GM12878 (cell line): ENCODE data around the gene NUBPL. TPM values are rescaled to one million over a fixed set of nuclear protein-coding genes. Genes with fewer than 3 reads are reported as not detected.

ENCODE experiments used
- ATAC-seq: fragments of 200-7000 bp; cut with Tn5 transposase; 3 replicates; pipeline ENCODE4 v1.9.1; 2020; ENCODE audit warnings: mild to moderate bottlenecking, moderate library complexity
- BruUV-seq: library from RNA; stranded (reverse); fragments of 400-500 nt; replicated peaks from 2 replicates; lab custom pipeline; 2021; lab: Mats Ljungman, UMichigan
- CTCF ChIA-PET: fragments of 300-600 bp; sonication (Branson Sonifier 250); formaldehyde crosslinking; extraction: SDS; loops from one replicate; lab custom pipeline; 2021; ENCODE audit warnings: inconsistent platforms; lab: Yijun Ruan, JAX
- POLR2A ChIA-PET: fragments of 350-600 bp; formaldehyde crosslinking; extraction: SDS; loops from one replicate; lab custom pipeline; 2021; ENCODE audit warnings: inconsistent platforms; lab: Charles Lee
- RAD21 ChIA-PET: fragments of 300-600 bp; sonication (Branson Sonifier 250); formaldehyde crosslinking; loops from one replicate; lab custom pipeline; 2023; ENCODE audit warnings: antibody characterized with exemption; ENCODE audit not compliant: unreplicated experiment; lab: Charles Lee
- SMC1A ChIA-PET: fragments of 300-600 bp; sonication (Branson Sonifier 250); formaldehyde crosslinking; loops from one replicate; lab custom pipeline; 2023; ENCODE audit not compliant: unreplicated experiment, uncharacterized antibody; lab: Charles Lee
- DNase-seq: peaks from one replicate; pipeline ENCODE4 v3.0.0-alpha.2; 2011; ENCODE audit warnings: low read depth, low spot score
- FAIRE-seq: peaks from 3 replicates; lab custom pipeline; 2011; peaks lifted over from hg19 to GRCh38; lab: Jason Lieb, UNC
- H2AFZ ChIP-seq: 2 replicates; pipeline ENCODE4 v1.6.0; 2011; ENCODE audit warnings: low read depth, low read length, control low read depth; ENCODE audit not compliant: control insufficient read depth
- H3K27ac ChIP-seq: 2 replicates; pipeline ENCODE4 v1.5.1; 2011; ENCODE audit warnings: control low read depth; ENCODE audit not compliant: control insufficient read depth, insufficient read depth
- H3K27me3 ChIP-seq, 2 experiments: replicated peaks in 1 of 2; 2 replicates each; pipeline versions ENCODE4 v1.6.0 to v1.6.1; 2011; ENCODE audit warnings: low read length in 1 of 2; ENCODE audit not compliant: control insufficient read depth in 2 of 2, insufficient read depth in 2 of 2
- H3K36me3 ChIP-seq, 2 experiments: 2 replicates each; pipeline ENCODE4 v1.5.1; 2011; ENCODE audit warnings: low read length in 1 of 2; ENCODE audit not compliant: control insufficient read depth in 2 of 2, insufficient read depth in 2 of 2
- H3K4me1 ChIP-seq: 2 replicates; pipeline ENCODE4 v1.6.1; 2011; ENCODE audit warnings: mild to moderate bottlenecking, low read length, moderate library complexity, mixed read lengths; ENCODE audit not compliant: control insufficient read depth, insufficient read depth
- H3K4me2 ChIP-seq: 2 replicates; pipeline ENCODE4 v1.6.0; 2011; ENCODE audit warnings: control low read depth; ENCODE audit not compliant: control insufficient read depth, insufficient read depth
- H3K4me3 ChIP-seq: fragments of 200-600 bp; sonication (generic); 2 replicates; pipeline ENCODE4 v1.5.1; 2016
- H3K79me2 ChIP-seq: 2 replicates; pipeline ENCODE4 v1.6.0; 2011; ENCODE audit warnings: low read length; ENCODE audit not compliant: control insufficient read depth, insufficient read depth
- H3K9ac ChIP-seq: 2 replicates; pipeline ENCODE4 v1.8.0; 2011; ENCODE audit warnings: low read length, control low read depth, mixed read lengths; ENCODE audit not compliant: control insufficient read depth, insufficient read depth
- H3K9me3 ChIP-seq: replicated peaks from 3 replicates; pipeline ENCODE4 v1.5.1; 2011; ENCODE audit warnings: mild to moderate bottlenecking, low read length; ENCODE audit not compliant: control insufficient read depth, insufficient read depth
- H4K20me1 ChIP-seq: 2 replicates; pipeline ENCODE4 v1.6.0; 2011; ENCODE audit not compliant: control insufficient read depth, insufficient read depth
- ATF3 ChIP-seq: IDR thresholded peaks from 2 replicates; pipeline ENCODE4 v1.6.1; 2011; ENCODE audit warnings: low read depth, mild to moderate bottlenecking, low read length, moderate library complexity, borderline replicate concordance; ENCODE audit errors: extremely low read depth
- BHLHE40 ChIP-seq, 2 experiments: fragments of 450-650 bp in 1 of 2; IDR thresholded peaks; 2 replicates each; pipeline ENCODE4 v1.6.1; 2011 to 2017; ENCODE audit warnings: low read depth in 2 of 2, borderline replicate concordance in 1 of 2, improper control_type of control experiment in 1 of 2, low read length in 1 of 2, mild to moderate bottlenecking in 1 of 2
- BMI1 ChIP-seq: fragments of 450-650 bp; IDR thresholded peaks from 2 replicates; pipeline ENCODE4 v1.6.1; 2016; ENCODE audit warnings: mild to moderate bottlenecking, moderate library complexity, borderline replicate concordance
- CBFB ChIP-seq: IDR thresholded peaks from 2 replicates; pipeline ENCODE4 v1.6.1; 2016; ENCODE audit warnings: antibody characterized with exemption, low read depth
- CREM ChIP-seq: IDR thresholded peaks from 2 replicates; pipeline ENCODE4 v1.6.1; 2014; ENCODE audit warnings: antibody characterized with exemption, low read depth
- E4F1 ChIP-seq: fragments of 450-650 bp; IDR thresholded peaks from 2 replicates; pipeline ENCODE4 v1.6.1; 2018; ENCODE audit warnings: borderline replicate concordance, mild to moderate bottlenecking; ENCODE audit not compliant: partially characterized antibody
- ELK1 ChIP-seq: IDR thresholded peaks from 2 replicates; pipeline ENCODE4 v1.6.1; 2012; ENCODE audit warnings: low read depth, low read length, improper control_type of control experiment
- ESRRA ChIP-seq: IDR thresholded peaks from 2 replicates; pipeline ENCODE4 v1.6.1; 2012; ENCODE audit warnings: mild to moderate bottlenecking, low read length, improper control_type of control experiment
- HDGF ChIP-seq: fragments of 450-650 bp; IDR thresholded peaks from 2 replicates; pipeline ENCODE4 v1.6.1; 2016; ENCODE audit warnings: antibody characterized with exemption
- KAT2A ChIP-seq: conservative IDR thresholded peaks from 2 replicates; pipeline ENCODE4 v1.6.1; 2011; ENCODE audit warnings: low read depth, low read length; ENCODE audit not compliant: control insufficient read depth
- LARP7 ChIP-seq: fragments of 450-650 bp; IDR thresholded peaks from 2 replicates; pipeline ENCODE4 v1.6.1; 2017; ENCODE audit warnings: mild to moderate bottlenecking
- MXI1 ChIP-seq: fragments of 150-350 bp; IDR thresholded peaks from 2 replicates; pipeline ENCODE4 v1.6.1; 2011; ENCODE audit warnings: low read depth, mild to moderate bottlenecking, inconsistent platforms, low read length, improper control_type of control experiment
- NFYB ChIP-seq: IDR thresholded peaks from 2 replicates; pipeline ENCODE4 v1.6.1; 2011; ENCODE audit warnings: low read depth, mild to moderate bottlenecking, low read length, improper control_type of control experiment, moderate library complexity; ENCODE audit not compliant: insufficient read depth
- PKNOX1 ChIP-seq: fragments of 450-650 bp; IDR thresholded peaks from 2 replicates; pipeline ENCODE4 v1.6.1; 2016; ENCODE audit warnings: mild to moderate bottlenecking
- SIN3A ChIP-seq: IDR thresholded peaks from 2 replicates; pipeline ENCODE4 v1.6.1; 2012; ENCODE audit warnings: low read depth, low read length, improper control_type of control experiment
- SIX5 ChIP-seq: IDR thresholded peaks from 2 replicates; pipeline ENCODE4 v1.6.1; 2011; ENCODE audit warnings: mild to moderate bottlenecking, low read depth, low read length, moderate library complexity; ENCODE audit not compliant: severe bottlenecking
- WRNIP1 ChIP-seq: IDR thresholded peaks from 2 replicates; pipeline ENCODE4 v1.6.1; 2011; ENCODE audit warnings: low read depth, low read length, improper control_type of control experiment, borderline replicate concordance
- WGBS: methylation state at CpG from one replicate; pipeline ENCODE4 v1.1.6; 2016; ENCODE audit warnings: low lambda C conversion rate; ENCODE audit not compliant: insufficient replicate concordance, insufficient coverage; ENCODE audit errors: missing lambda C conversion rate; 5-methylcytosine and 5-hydroxymethylcytosine counted together
- in situ Hi-C: fragments of 300-500 bp; cut with MboI; formaldehyde crosslinking; loops from 9 replicates; pipeline ENCODE4 v1.14.3; 2018; ENCODE audit warnings: mixed read lengths
- intact Hi-C: fragments of 100-400 bp; cut with micrococcal nuclease; formaldehyde crosslinking; loops from one replicate; pipeline ENCODE4 v1.14.2; 2022; ENCODE audit not compliant: unreplicated experiment
- polyA plus RNA-seq, 11 experiments: library from polyadenylated mRNA; depleted of rRNA in 4 of 11; unstranded in 6 of 11; stranded (reverse) in 5 of 11; fragments of >200 nt; fragmentation: Nextera tagmentation in 4 of 11; fragmentation: Illumina TruSeq in 1 of 11; extraction: Ambion mirVana in 4 of 11; extraction: Trizol in 1 of 11; gene quantifications; 1 replicate in 1 of 11; 2 replicates in 10 of 11; pipeline versions ENCODE4 v1.2.1 to v1.2.3, GENCODE V29; 2011 to 2016; ENCODE audit warnings: inconsistent platforms in 2 of 11, missing spikeins in 2 of 11, low read depth in 1 of 11
- total RNA-seq, 4 experiments: library from RNA; depleted of rRNA in 3 of 4; stranded (reverse); fragments of >200 nt in 3 of 4; fragmentation: Illumina TruSeq in 1 of 4; extraction: Trizol in 1 of 4; gene quantifications; 2 replicates each; pipeline versions ENCODE4 v1.2.1 to v1.2.3, GENCODE V29; 2013 to 2021

The NUBPL gene
- total and polyA plus RNA-seq, 10 of the 15 experiments (the other 5 are each of a cell fraction or from before 2014, with no cell fraction given) = 3.4 to 11.6 (median 8.1) TPM

- in situ Hi-C loops = no loop called here
- ChIA-PET SMC1A (no interaction called here), CTCF (interaction anchor here (1.1 kb wide), 1 partner anchor 40 kb away, joined by 3 read pairs; no protein-coding TSS in a partner anchor), POLR2A (no interaction called here), RAD21 (no interaction called here)
- ATAC-seq = no peak
- Histone ChIP-seq H3K27me3 (no peaks in the 10 kb centered on the region), H3K79me2 (no peaks in the 10 kb centered on the region), H3K27ac (no peak overlapping the region), H3K9me3 (no peaks in the 10 kb centered on the region), H4K20me1 (no peaks in the 10 kb centered on the region), H3K4me3 (no peak overlapping the region), H3K4me1 (no peaks in the 10 kb centered on the region), H2AFZ (no peak overlapping the region), H3K9ac (no peak overlapping the region), H3K36me3 (no peaks in the 10 kb centered on the region), H3K4me2 (no peak overlapping the region)
- 60% methylated on average over 2 of the region's 2 CpGs for WGBS
- intact Hi-C loops = no loop called here
- no TSS peak for BruUV-seq
- no peak for DNase-seq
- FAIRE-seq = no peak
- TF ChIP-seq SIX5 (no peak), KAT2A (no peak), PKNOX1 (no peak), CBFB (no peak), ELK1 (no peak), E4F1 (no peak), ESRRA (no peak), WRNIP1 (no peak), BHLHE40 (IDR thresholded peaks at IDR 0.05; ENCODE audit: borderline replicate concordance in 1 of 2, low read depth in 2 of 2, low read length in 1 of 2) (no peak), LARP7 (no peak), ATF3 (no peak), SIN3A (no peak), CREM (no peak), BMI1 (no peak), NFYB (no peak), HDGF (no peak), MXI1 (no peak)
These were observed 334.0 kb downstream of the NUBPL start for GRCh38 chr14:31895206-31895605.
